Measurements from ENCODE around the gene HDAC9.

Gene HDAC9

DNA sequence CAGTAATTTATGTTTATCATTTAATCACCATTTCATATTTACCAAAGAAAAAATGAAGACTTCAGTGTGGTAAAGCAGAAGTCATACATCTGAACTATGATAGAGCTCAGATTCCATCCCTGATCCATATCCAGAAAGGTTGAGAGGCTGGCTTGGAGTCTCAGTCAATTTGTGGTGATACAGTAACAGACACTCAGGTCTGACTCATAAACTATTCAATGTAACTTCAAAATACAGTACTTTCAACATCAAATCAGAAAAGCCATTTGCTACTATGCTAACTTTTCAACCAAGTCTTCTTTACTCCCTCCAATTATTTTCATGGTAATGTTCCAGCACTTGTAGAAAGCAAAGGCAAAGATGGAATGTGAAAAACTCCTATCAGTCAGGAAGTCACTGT, 190.4 kb downstream of the HDAC9 start:
- Histone ChIP-seq H3K4me1 (ENCODE audit: control insufficient read depth, insufficient read depth, low read length) (no peaks in the 10 kb centered on the region), H3K4me3 (ENCODE audit: low read length in 2 of 2) (no peak overlapping the region), H3K27me3 (ENCODE audit: control insufficient read depth in 1 of 2, insufficient read depth in 2 of 2, low read length in 2 of 2) (no peaks in the 10 kb centered on the region), H3K9me3 (ENCODE audit: control insufficient read depth in 2 of 2, low read length in 2 of 2) (no peaks in the 10 kb centered on the region), H3K27ac (ENCODE audit: low read length) (no peak overlapping the region), H3K9ac (ENCODE audit: low read length in 2 of 2) (no peak overlapping the region), H3K36me3 (ENCODE audit: control insufficient read depth in 2 of 2, insufficient read depth in 2 of 2, low read length in 2 of 2) (no peaks in the 10 kb centered on the region)

DNA sequence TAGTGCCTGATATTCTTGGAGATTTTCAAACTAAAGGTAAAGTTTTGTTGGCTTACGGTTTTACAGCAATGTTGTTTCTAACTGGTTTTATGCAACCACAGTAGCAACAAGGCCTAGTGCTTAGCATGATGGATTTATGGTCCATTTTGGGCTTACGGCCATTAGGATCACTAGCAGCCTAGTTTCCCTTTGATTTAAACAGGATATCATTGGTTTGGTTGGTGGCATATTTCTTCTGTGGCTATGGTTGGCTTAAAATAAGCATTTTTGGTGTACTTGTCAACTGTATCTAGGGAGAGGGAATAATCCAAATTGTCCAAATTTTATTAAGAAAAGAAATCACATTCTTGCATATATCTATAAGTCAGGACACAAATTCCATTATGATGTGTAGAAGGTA, 194.0 kb downstream of the HDAC9 start:
- Histone ChIP-seq H3K27me3 (ENCODE audit: control insufficient read depth in 1 of 2, insufficient read depth in 2 of 2, low read length in 2 of 2) (no peaks in the 10 kb centered on the region), H3K4me3 (ENCODE audit: low read length in 2 of 2) (no peak overlapping the region), H3K4me1 (ENCODE audit: control insufficient read depth, insufficient read depth, low read length) (no peaks in the 10 kb centered on the region), H3K9me3 (ENCODE audit: control insufficient read depth in 2 of 2, low read length in 2 of 2) (no peaks in the 10 kb centered on the region), H3K36me3 (ENCODE audit: control insufficient read depth in 2 of 2, insufficient read depth in 2 of 2, low read length in 2 of 2) (no peaks in the 10 kb centered on the region), H3K27ac (ENCODE audit: low read length) (no peak overlapping the region), H3K9ac (ENCODE audit: low read length in 2 of 2) (no peak overlapping the region)

DNA sequence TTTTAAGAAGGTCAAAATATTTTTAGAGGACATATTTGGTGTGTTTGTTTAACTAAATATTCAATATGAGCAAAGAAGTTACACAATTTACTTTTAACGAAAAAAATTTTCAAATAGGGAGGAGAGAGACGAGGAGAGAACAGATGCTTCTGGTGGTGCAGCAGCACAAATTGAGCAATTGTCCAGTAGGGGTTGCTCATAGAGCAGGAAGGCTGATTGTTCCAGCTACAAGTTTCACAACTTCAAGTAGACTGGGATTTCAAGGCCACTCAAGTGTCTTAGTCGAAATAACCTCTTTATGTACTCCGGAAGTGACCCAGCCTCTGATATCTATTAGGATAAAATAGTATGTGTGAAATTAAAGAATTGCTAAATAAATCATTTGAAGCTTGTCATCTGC, 197.9 kb downstream of the HDAC9 start:
- Histone ChIP-seq H3K27ac (ENCODE audit: low read length) (no peak overlapping the region), H3K27me3 (ENCODE audit: control insufficient read depth in 1 of 2, insufficient read depth in 2 of 2, low read length in 2 of 2) (no peaks in the 10 kb centered on the region), H3K4me3 (ENCODE audit: low read length in 2 of 2) (no peak overlapping the region), H3K9me3 (ENCODE audit: control insufficient read depth in 2 of 2, low read length in 2 of 2) (no peaks in the 10 kb centered on the region), H3K36me3 (ENCODE audit: control insufficient read depth in 2 of 2, insufficient read depth in 2 of 2, low read length in 2 of 2) (no peaks in the 10 kb centered on the region), H3K4me1 (ENCODE audit: control insufficient read depth, insufficient read depth, low read length) (no peaks in the 10 kb centered on the region), H3K9ac (ENCODE audit: low read length in 2 of 2) (no peak overlapping the region)

DNA sequence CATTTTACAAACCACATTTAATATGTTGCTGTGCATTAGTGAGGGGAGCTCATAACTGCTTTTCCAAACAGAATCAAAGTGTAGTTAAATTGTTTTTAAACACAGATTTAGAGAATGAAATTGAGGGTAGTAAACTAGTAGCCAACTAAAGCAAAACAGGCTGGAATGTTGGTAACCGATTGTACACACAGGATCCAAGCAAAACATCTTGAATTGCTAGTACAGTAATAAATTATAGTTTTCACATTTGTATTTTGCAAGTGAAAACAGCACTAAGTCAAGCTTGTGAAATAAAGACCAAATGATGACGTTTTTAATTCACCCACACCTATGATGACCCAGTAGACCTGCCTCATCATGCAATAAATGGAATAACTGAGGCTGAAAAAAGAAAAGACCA, 198.3 kb downstream of the HDAC9 start:
- Histone ChIP-seq H3K4me3 (ENCODE audit: low read length in 2 of 2) (no peak overlapping the region), H3K9me3 (ENCODE audit: control insufficient read depth in 2 of 2, low read length in 2 of 2) (no peaks in the 10 kb centered on the region), H3K4me1 (ENCODE audit: control insufficient read depth, insufficient read depth, low read length) (no peaks in the 10 kb centered on the region), H3K36me3 (ENCODE audit: control insufficient read depth in 2 of 2, insufficient read depth in 2 of 2, low read length in 2 of 2) (no peaks in the 10 kb centered on the region), H3K27ac (ENCODE audit: low read length) (no peak overlapping the region), H3K27me3 (ENCODE audit: control insufficient read depth in 1 of 2, insufficient read depth in 2 of 2, low read length in 2 of 2) (no peaks in the 10 kb centered on the region), H3K9ac (ENCODE audit: low read length in 2 of 2) (no peak overlapping the region)

DNA sequence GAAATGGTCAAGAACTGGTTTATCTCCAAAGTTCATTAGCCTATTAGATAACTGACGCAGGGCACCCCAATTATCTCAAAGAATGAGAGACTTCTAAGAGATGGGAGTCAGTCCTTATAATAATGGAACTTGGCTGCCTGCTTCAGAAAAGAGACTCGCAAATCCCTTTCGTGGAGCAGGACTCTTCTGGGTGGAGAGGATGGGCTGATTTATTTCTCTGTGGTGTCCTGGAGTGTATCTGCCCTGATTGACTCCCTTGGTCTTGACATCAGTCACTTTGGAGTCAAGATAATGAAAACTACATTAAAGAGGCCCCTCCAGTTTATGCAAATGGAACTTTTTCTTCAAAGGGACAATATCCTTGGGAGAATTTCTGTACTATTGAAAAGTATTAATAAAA, 198.9 kb downstream of the HDAC9 start:
- Histone ChIP-seq H3K4me3 (ENCODE audit: low read length in 2 of 2) (no peak overlapping the region), H3K27ac (ENCODE audit: low read length) (no peak overlapping the region), H3K27me3 (ENCODE audit: control insufficient read depth in 1 of 2, insufficient read depth in 2 of 2, low read length in 2 of 2) (no peaks in the 10 kb centered on the region), H3K4me1 (ENCODE audit: control insufficient read depth, insufficient read depth, low read length) (no peaks in the 10 kb centered on the region), H3K9ac (ENCODE audit: low read length in 2 of 2) (no peak overlapping the region), H3K36me3 (ENCODE audit: control insufficient read depth in 2 of 2, insufficient read depth in 2 of 2, low read length in 2 of 2) (no peaks in the 10 kb centered on the region), H3K9me3 (ENCODE audit: control insufficient read depth in 2 of 2, low read length in 2 of 2) (no peaks in the 10 kb centered on the region)

DNA sequence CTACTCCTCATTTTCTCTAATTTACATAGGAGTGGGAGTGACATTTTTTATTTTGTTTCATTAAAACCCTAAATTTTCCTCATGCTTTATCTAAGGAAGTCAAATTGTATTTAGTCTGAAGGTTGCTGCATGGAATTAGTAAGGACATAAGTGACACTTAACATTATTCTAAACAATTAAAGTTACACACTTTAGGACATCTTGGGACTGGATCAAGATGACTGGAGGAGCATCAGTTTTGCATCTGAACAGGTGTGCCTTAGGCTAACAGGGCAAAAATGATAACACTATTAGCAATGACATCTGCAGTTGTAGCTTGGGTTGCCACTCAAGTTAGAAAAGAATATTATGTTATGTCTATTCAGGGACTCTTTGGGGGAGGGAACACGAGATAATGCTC, 199.4 kb downstream of the HDAC9 start:
- Histone ChIP-seq H3K27me3 (ENCODE audit: control insufficient read depth in 1 of 2, insufficient read depth in 2 of 2, low read length in 2 of 2) (no peaks in the 10 kb centered on the region), H3K9me3 (ENCODE audit: control insufficient read depth in 2 of 2, low read length in 2 of 2) (no peaks in the 10 kb centered on the region), H3K4me1 (ENCODE audit: control insufficient read depth, insufficient read depth, low read length) (no peaks in the 10 kb centered on the region), H3K36me3 (ENCODE audit: control insufficient read depth in 2 of 2, insufficient read depth in 2 of 2, low read length in 2 of 2) (no peaks in the 10 kb centered on the region), H3K4me3 (ENCODE audit: low read length in 2 of 2) (no peak overlapping the region), H3K27ac (ENCODE audit: low read length) (no peak overlapping the region), H3K9ac (ENCODE audit: low read length in 2 of 2) (no peak overlapping the region)

DNA sequence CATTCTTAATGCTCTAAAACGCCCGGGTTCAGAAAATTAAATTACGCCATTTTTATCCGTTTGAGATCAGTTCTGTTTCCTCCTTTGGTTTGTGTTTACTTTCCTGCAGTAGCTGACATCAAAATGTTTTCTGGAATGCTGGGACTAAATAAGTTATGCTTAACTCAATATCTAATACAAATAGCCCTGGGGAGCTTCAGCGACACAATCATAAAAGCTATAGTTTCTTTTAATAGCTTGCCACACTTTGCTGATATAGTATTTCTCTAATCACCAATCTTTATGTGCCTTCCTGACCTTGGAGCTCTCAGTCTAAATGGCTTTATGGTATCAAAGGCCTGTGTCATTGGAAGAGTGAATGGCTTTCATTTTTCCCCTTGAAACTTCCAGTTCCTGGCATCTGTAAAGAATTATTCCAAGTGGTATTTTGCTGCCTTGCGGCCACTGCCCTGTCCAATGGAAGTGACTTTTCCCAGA, 202.7 kb downstream of the HDAC9 start:
- no peak overlapping the region for H3K27ac ChIP-seq (ENCODE audit: low read length)
- H3K9ac ChIP-seq (ENCODE audit: low read length in 2 of 2) = no peak overlapping the region
- H3K36me3 ChIP-seq (ENCODE audit: control insufficient read depth in 2 of 2, insufficient read depth in 2 of 2, low read length in 2 of 2) = no peaks in the 10 kb centered on the region
- H3K27me3 ChIP-seq (ENCODE audit: control insufficient read depth in 1 of 2, insufficient read depth in 2 of 2, low read length in 2 of 2) = no peaks in the 10 kb centered on the region
- no peaks in the 10 kb centered on the region for H3K4me1 ChIP-seq (ENCODE audit: control insufficient read depth, insufficient read depth, low read length)
- H3K4me3 ChIP-seq (ENCODE audit: low read length in 2 of 2) = no peak overlapping the region
- no peaks in the 10 kb centered on the region for H3K9me3 ChIP-seq (ENCODE audit: control insufficient read depth in 2 of 2, low read length in 2 of 2)

DNA sequence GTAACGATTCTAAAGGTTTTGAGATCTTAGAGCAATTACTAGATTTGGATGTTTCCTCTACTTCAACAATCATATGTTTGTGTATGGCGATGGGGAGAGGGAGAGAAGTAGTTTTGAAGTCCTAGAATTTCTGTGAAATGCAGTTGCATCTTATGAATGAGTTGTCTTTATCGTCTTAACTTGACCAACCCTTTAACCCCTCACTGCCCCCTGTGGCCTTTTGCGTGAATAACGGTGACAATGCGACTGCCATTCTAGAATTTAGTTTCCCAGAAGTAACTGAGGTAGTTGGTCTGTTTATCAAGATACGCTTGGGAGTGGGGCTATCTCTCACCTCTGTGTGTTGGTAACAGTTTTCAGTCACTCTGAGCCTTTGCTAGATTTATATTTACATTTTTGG, 204.6 kb downstream of the HDAC9 start:
- Histone ChIP-seq H3K4me1 (ENCODE audit: control insufficient read depth, insufficient read depth, low read length) (no peaks in the 10 kb centered on the region), H3K9me3 (ENCODE audit: control insufficient read depth in 2 of 2, low read length in 2 of 2) (no peaks in the 10 kb centered on the region), H3K4me3 (ENCODE audit: low read length in 2 of 2) (no peak overlapping the region), H3K27ac (ENCODE audit: low read length) (no peak overlapping the region), H3K36me3 (ENCODE audit: control insufficient read depth in 2 of 2, insufficient read depth in 2 of 2, low read length in 2 of 2) (no peaks in the 10 kb centered on the region), H3K27me3 (ENCODE audit: control insufficient read depth in 1 of 2, insufficient read depth in 2 of 2, low read length in 2 of 2) (no peaks in the 10 kb centered on the region), H3K9ac (ENCODE audit: low read length in 2 of 2) (no peak overlapping the region)

DNA sequence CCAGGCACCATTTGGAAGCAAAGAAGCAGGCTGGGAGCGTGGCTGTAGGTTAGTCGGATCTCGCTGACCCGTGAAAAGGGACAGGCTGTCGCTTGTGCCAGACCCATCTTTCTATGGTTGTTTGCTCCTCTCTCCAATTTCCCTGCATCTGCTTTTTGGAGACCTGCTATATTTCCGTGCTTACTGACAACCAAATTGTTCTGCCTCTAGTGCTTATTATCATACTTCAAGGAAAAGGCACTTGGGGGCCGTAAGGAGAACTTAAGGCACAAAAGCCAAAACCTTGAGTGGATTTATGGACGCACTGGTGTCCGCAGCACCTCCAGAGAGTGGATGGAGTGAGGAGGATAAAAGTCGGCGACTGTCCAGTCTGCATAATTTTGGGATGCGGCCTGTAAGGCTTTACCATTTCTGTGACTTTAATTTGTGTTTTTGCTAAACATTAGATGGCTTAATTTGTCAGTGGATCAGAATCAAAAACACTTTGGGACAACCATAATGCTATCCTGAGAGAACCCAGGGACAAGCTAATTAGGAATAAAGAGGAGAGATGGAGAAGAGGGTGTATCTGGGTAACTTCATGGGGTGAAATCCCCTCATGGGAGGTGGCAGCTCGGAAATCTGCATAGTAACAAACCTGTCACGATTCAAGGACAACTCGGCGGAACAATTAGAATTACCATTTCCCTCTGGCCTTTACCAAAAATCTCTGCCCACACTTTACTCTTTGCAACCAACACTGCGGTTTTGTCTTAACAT, 206.7 kb downstream of the HDAC9 start:
- Histone ChIP-seq H3K27ac (ENCODE audit: low read length) (no peak overlapping the region), H3K36me3 (ENCODE audit: control insufficient read depth in 2 of 2, insufficient read depth in 2 of 2, low read length in 2 of 2) (no peaks in the 10 kb centered on the region), H3K4me3 (ENCODE audit: low read length in 2 of 2) (no peak overlapping the region), H3K27me3 (ENCODE audit: control insufficient read depth in 1 of 2, insufficient read depth in 2 of 2, low read length in 2 of 2) (no peaks in the 10 kb centered on the region), H3K9me3 (ENCODE audit: control insufficient read depth in 2 of 2, low read length in 2 of 2) (no peaks in the 10 kb centered on the region), H3K9ac (ENCODE audit: low read length in 2 of 2) (no peak overlapping the region), H3K4me1 (ENCODE audit: control insufficient read depth, insufficient read depth, low read length) (no peaks in the 10 kb centered on the region)

DNA sequence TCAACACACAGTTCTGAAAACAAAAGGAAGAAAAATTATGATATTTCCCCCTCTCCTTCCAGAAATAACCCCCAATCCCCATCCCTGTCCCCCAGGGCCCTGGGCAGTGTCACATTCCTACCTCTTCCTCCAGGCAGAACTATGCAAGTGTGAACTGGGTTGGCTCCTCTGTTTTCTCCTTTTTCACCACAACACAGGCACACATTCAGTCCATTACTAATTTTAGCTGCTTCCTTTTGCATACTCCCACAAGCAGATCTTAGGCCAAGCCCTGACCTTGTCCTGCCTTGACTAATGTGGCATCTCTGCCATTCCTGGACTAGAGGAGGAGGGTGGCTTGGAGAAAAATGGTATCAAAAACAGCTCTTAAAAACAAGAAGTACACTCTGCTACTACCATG, 208.1 kb downstream of the HDAC9 start:
- Histone ChIP-seq H3K4me3 (ENCODE audit: low read length in 2 of 2) (no peak overlapping the region), H3K27me3 (ENCODE audit: control insufficient read depth in 1 of 2, insufficient read depth in 2 of 2, low read length in 2 of 2) (no peaks in the 10 kb centered on the region), H3K4me1 (ENCODE audit: control insufficient read depth, insufficient read depth, low read length) (no peaks in the 10 kb centered on the region), H3K9me3 (ENCODE audit: control insufficient read depth in 2 of 2, low read length in 2 of 2) (no peaks in the 10 kb centered on the region), H3K9ac (ENCODE audit: low read length in 2 of 2) (no peak overlapping the region), H3K36me3 (ENCODE audit: control insufficient read depth in 2 of 2, insufficient read depth in 2 of 2, low read length in 2 of 2) (no peaks in the 10 kb centered on the region), H3K27ac (ENCODE audit: low read length) (no peak overlapping the region)

DNA sequence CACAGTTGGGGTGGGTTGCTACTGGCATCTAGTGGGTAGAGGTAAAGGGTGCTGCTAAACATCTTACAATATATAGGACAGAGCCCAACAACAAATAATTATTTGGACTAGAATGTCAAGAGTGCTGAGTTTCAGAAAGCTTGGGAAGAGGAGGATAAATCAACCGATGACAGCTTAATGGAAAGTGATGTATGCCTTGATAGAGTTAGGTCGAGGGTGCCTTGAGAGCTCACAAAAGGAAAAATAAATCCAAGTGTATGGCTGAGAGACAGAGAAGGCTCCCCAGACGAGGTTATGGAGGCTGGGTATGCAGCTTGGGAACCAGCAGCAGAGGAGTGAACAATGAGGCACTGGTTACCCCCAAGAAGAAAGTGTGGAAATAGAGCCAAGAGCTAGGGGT, 211.1 kb downstream of the HDAC9 start:
- Histone ChIP-seq H3K27me3 (ENCODE audit: control insufficient read depth in 1 of 2, insufficient read depth in 2 of 2, low read length in 2 of 2) (no peaks in the 10 kb centered on the region), H3K9me3 (ENCODE audit: control insufficient read depth in 2 of 2, low read length in 2 of 2) (no peaks in the 10 kb centered on the region), H3K36me3 (ENCODE audit: control insufficient read depth in 2 of 2, insufficient read depth in 2 of 2, low read length in 2 of 2) (no peaks in the 10 kb centered on the region), H3K4me3 (ENCODE audit: low read length in 2 of 2) (no peak overlapping the region), H3K9ac (ENCODE audit: low read length in 2 of 2) (no peak overlapping the region), H3K27ac (ENCODE audit: low read length) (no peak overlapping the region), H3K4me1 (ENCODE audit: control insufficient read depth, insufficient read depth, low read length) (no peaks in the 10 kb centered on the region)
